HG03159 (cell line): Measurements from ENCODE around the gene TET3.

Source experiments
- ATAC-seq: cut with Tn5 transposase; IDR thresholded peaks from one replicate; pipeline ENCODE4 v1.9.1; 2021; ENCODE audit warnings: mild to moderate bottlenecking, moderate library complexity; ENCODE audit not compliant: unreplicated experiment

The TET3 gene

DNA sequence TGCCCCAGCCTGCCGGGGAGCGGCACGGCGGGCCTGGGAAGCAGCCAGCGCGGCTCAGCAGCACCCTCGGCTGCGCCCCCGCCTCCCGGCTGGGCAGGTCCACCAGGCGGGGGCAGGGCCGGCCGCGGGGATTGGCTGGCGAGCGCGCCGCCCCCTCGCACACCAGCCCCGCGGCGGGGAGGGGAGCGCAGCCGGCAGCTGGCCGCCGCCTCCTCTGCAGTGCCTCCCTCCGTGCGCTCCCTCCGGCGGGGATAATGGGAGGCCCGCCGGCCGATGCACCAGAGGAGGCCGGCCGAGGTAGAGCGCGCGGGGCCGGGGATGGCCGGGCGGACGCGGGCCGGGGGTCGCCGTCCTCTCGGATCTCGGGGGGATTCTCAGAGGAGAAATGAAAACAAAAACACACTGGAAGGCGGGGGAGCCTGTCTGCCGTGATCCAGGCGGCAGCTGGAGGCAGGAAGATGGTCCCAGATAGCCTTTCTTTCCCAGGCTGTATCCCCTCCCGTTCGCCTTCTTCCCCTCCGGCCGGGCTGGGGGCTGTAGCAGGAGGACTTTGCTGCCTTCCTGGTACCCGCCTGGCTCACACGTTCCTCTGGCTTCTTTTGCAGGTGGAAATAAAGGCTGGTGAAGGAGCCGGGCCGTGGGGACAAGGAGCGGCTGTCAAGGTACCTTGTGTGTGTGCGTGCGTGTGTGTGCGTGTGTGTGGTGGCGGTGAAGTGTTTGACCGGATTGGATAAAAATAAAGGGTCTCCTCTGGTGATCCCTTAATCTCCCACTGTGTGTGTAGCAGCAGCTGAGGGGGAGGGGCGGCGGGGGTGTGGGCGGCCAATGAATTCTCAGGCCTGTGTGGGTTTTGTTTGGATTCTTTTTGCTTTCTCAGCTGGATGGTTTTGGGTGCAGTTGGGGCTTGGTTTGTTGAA is 18.1 kb downstream of the TET3 start:
- peak; percentile 93 for ATAC-seq

- no peak for ATAC-seq
These were observed 18.9 kb downstream of the TET3 start for GRCh38 chr2:74003494-74004211.

- no peak for ATAC-seq
These were observed 19.8 kb downstream of the TET3 start for GRCh38 chr2:74004212-74005182.

DNA sequence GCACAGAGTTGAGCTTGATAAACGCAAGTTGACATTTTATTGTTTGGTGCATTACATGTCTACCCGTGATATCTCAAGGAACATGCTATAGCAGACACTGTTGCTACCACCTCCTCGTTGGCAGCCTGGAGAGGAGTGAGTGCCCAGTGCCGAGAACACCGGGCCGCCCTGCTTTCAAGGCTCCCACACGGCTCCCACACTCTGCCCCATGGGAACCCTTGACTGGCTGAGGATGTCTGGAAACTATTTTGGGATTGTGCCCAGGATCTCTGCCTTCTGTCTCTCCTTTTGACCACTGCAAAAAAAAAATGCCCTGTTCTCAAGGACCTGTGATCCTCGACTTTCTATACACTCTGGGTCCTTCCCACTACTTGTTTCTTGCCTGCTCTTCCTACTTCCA is 21.1 kb downstream of the TET3 start:
- no peak for ATAC-seq

DNA sequence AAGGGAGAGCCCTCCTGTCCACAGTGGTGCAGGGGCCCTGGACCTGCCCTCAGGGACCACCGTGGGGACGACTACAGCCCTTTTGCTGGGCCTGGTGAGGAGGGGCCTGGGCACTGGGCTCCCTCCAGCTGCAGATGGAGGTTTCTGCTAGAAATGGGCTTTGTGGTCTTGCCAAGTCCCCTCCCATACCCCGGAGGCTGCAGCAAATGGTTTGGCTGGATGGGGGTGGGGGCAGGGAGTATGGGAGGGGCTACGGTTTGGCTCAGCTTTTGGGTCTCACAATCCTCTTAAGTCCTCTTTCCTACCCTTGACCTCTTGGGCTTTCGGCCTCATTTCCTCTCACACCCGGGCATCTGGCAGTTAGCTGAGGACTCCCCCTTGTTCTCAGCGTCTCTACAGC is 21.7 kb downstream of the TET3 start:
- ATAC-seq: no peak

DNA sequence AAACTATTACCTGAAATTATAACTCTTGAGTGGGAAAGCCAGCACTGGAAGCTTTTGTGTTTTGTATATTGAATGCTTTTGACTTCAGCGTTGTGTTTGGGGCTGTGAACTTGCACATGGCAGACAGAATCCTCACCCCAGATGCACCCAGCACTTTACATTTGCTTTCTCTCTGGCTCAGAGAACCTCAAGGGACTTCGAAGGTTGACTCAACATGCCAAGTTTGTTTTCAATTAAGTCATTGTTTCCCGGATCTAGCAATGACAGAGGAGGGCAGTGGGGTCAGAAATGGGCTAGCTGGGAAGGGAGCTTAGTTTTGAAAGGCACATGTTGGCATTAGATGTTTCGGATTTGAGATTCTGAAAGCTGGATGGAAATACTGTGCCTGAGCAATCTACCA is 22.4 kb downstream of the TET3 start:
- no peak for ATAC-seq

- no peak for ATAC-seq
These were observed 23.0 kb downstream of the TET3 start for GRCh38 chr2:74007711-74008110.

- no peak for ATAC-seq
These were observed 24.2 kb downstream of the TET3 start for GRCh38 chr2:74008761-74009395.

DNA sequence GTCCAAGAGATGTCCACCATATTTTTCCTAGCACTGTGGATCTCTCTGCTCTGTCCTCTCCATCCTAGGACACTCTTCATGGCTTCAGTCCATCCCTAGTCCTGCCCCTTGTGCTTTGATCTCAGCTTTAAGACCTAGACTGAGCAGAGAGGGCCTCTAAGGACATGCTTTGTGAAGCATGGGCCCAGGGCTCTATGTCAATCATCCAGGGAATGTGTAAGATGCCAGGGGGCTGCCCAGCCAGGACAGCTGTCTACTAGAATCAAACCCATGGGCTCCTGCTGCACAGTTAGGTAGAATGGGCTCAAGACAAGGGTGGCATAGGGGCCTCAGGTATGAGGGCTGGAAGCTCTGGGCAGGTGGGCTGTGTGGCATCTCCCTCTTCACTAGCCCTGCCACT is 24.9 kb downstream of the TET3 start:
- no peak for ATAC-seq

DNA sequence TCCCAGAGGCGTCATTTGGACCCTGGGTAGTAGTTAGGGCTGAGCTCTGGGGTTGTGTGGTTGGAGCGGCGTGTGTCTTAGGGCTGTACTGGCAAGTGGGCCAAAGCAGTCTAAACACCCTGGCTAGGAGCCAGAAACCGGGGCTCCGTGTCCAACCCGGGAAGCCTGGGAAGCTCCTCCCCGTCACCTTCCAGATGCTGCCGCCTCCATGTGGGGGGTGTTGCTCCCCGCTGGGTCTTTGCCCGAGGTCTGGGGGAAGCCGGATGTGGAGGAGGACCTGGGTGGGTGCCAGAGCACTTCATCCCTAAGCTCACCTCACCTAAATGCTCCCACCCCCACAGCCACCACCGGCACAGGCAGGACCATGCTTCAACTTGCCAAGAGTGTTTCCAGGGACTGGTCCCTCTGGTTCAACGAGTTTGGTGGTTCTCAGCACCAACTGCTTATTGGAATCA is 25.4 kb downstream of the TET3 start:
- no peak for ATAC-seq

DNA sequence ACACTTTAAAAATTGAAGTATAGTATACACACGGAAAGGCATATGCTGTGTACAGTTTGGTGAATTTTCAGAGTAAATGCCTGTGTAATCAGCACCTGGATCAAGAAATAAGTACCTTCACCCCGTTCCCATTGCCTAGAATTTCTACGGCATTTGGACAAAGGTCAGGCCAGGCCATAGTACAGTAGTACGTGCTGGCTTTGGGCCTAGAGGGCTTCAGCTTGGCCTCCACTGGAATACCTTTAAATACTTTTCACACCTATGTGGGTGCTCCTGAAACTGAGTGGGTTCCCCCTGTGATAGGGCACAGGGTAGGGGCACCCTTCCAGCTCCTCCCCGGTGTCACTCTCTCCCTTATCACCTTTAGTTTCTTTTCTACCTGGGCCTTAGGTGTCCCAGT is 26.5 kb downstream of the TET3 start:
- ATAC-seq: no peak

DNA sequence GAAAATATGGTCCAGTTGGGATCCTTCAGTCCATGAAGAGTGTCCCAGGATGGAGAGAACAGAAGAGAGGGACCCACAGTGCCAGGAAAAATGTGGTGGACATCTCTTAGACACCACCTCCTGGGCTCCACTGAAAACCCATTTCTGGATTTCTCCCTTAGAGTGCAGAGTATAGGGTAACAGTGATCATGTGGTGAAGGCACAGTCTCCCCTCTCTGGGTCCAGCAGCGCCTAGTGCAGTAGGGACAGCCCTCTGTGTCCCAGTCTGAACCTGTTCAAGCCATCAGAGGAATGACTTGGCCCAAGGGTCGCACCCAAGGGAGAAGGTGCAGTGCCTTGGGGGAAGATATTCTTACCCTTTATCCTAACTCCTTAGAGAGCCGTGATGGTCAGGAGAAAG is 30.1 kb downstream of the TET3 start:
- no peak for ATAC-seq

DNA sequence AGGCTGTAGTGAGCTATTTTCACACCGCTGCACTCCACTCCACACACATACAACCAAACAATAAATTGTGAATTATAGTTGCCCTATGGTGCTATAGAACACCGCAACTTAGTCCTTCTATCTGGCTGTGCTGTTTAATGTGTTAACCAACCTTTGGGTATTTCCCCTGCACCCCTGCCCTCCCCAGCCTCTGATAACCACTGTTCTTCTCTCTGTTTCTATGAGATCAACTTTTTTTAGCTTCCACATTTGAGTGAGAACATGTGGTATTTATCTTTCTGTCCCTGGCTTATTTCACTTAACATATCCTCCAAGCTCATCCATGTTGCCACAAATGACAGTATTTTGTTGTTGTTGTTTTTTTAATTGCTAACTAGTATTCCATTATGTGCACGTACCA is 32.5 kb downstream of the TET3 start:
- ATAC-seq: no peak

GRCh38 chr2:74019516-74019915 is 34.8 kb downstream of the TET3 start:
- no peak for ATAC-seq

GRCh38 chr2:74020702-74021406 is 36.1 kb downstream of the TET3 start:
- ATAC-seq: no peak

GRCh38 chr2:74021407-74021755 is 36.7 kb downstream of the TET3 start:
- no peak for ATAC-seq

GRCh38 chr2:74024216-74024615 is 39.5 kb downstream of the TET3 start:
- ATAC-seq: no peak

GRCh38 chr2:74025971-74026612 is 41.4 kb downstream of the TET3 start:
- ATAC-seq: no peak

- ATAC-seq: no peak
These were observed 42.1 kb downstream of the TET3 start for GRCh38 chr2:74026687-74027241.
